KOPT-K1 (cell line): Measurements from ENCODE around the gene LMO7.
"Not testable (repeated sequence)": the region's sequence is repeated elsewhere in the genome, so short reads cannot be mapped to it uniquely, and the experiment has no call there.

Experiments
- H3K27ac ChIP-seq: fragments of 200-600 bp; sonication (generic); 2 replicates; pipeline ENCODE4 v1.5.1; 2016; ENCODE audit warnings: antibody characterized with exemption, mild to moderate bottlenecking, low read depth, low read length; ENCODE audit not compliant: poor library complexity, severe bottlenecking
- H3K36me3 ChIP-seq: fragments of 200-600 bp; sonication (generic); 2 replicates; pipeline ENCODE4 v1.5.1; 2017; ENCODE audit warnings: antibody characterized with exemption, mild to moderate bottlenecking, low read length, moderate library complexity; ENCODE audit not compliant: insufficient read depth
- H3K9me3 ChIP-seq: fragments of 200-600 bp; sonication (generic); 2 replicates; pipeline ENCODE4 v1.5.1; 2017; ENCODE audit warnings: antibody characterized with exemption, low read length, mild to moderate bottlenecking; ENCODE audit not compliant: insufficient read depth, poor library complexity, severe bottlenecking

Gene LMO7

DNA sequence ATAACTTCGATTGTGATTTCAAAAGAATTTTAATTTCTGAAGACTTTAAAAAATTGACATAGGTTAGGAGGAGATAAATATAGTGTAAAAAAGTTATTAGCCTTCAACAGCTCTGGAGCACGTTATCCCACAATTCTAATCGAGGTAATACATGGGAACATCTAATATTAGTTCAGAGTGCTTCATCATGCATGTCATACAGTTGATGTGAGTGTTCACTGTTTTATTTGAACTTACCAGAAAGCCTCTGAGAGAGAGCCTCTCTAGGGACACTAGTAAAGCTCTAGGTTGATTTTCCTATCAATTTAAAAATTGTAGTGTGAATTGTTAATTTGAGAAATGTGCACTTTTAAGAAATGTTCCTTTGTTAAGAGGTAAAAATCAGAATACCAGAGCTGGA lies 140.4 kb downstream of the LMO7 start:
- Histone ChIP-seq H3K36me3 (no peaks in the 10 kb centered on the region), H3K9me3 (peaks cover 6% of the 10 kb centered on the region), H3K27ac (no peak overlapping the region)

DNA sequence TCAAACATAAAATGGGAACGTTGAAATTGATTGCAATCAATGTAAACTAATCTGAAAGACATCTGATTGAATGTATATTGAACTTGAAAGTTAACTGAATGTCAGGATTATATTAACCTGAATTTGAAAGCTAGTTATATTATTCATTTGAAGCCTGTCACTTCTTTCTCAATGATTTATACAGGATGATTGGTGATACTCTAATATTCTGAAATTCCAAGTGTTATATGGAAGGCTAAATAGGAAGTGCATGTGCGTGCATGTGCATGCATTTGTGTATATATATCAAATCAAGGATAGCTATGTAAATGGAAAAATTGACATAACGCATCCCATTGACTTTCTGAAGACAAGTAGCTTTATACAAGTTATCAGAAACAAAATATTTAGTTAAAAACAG lies 143.3 kb downstream of the LMO7 start:
- peaks cover 6% of the 10 kb centered on the region for H3K9me3 ChIP-seq
- H3K36me3 ChIP-seq = no peaks in the 10 kb centered on the region
- no peak overlapping the region for H3K27ac ChIP-seq

- H3K27ac ChIP-seq, H3K36me3 ChIP-seq, H3K9me3 ChIP-seq: not testable (repeated sequence)
These were observed 144.0 kb downstream of the LMO7 start for GRCh38 chr13:75780103-75780502.

- peaks cover 6% of the 10 kb centered on the region for H3K9me3 ChIP-seq
- H3K27ac ChIP-seq = no peak overlapping the region
- no peaks in the 10 kb centered on the region for H3K36me3 ChIP-seq
These were observed 146.9 kb downstream of the LMO7 start for GRCh38 chr13:75782985-75783384.

GRCh38 chr13:75784003-75784402 lies 147.9 kb downstream of the LMO7 start:
- Histone ChIP-seq H3K36me3 (no peaks in the 10 kb centered on the region), H3K9me3 (peaks cover 6% of the 10 kb centered on the region), H3K27ac (no peak overlapping the region)

DNA sequence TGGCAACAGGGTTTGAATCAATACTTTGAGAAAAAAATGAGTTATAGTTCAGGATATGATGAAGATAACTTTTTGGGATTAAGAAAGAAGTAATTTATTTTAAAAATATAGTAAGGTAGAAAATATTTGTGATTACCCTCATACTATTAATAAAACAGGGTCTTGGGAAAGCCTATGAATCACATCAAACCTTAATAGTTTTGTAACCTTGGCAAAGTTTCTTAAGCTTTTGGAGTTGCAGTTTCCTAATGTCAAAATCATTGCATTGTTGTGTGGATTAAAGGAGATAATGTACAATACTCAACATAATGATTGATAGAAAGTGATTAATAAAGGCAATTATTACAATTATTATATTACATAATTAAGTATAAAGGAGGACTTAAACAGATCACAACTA lies 149.0 kb downstream of the LMO7 start:
- Histone ChIP-seq H3K27ac (no peak overlapping the region), H3K36me3 (no peaks in the 10 kb centered on the region), H3K9me3 (peaks cover 5% of the 10 kb centered on the region)

DNA sequence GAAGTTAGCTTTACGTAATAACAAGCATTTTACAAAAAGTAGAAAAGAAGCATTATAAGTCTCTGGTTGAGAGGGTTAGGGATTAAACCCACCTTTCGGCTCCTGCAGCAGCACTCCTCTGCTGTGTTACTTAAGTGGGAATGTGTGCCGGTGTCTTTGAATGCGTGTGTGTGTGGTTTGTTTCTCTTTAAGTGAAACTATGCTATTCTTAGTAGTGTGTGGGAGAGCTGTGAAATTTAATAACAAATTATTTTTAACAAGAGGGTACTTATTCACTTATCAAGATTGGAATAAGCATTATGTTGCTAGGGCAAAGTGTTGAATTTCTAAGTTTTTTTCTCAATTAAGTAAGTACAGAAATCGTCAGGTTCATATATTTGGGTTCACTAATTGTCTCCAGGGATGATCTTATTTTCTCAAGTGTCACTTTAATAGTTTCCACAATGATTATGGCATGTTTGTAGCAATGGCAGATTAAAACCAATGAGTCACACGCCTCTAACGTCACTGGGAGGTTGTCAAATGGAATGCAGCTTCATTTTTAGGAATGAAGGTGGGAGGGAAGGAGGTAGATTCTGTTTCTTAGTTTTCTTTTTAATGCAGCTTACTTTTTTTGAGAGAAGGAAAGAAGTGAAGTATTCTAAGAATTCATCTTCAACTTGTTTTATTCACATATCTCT lies 151.3 kb downstream of the LMO7 start:
- H3K9me3 ChIP-seq = no peaks in the 10 kb centered on the region
- no peaks in the 10 kb centered on the region for H3K36me3 ChIP-seq
- no peak overlapping the region for H3K27ac ChIP-seq

- no peaks in the 10 kb centered on the region for H3K9me3 ChIP-seq
- no peak overlapping the region for H3K27ac ChIP-seq
- no peaks in the 10 kb centered on the region for H3K36me3 ChIP-seq
These were observed 152.4 kb downstream of the LMO7 start for GRCh38 chr13:75788481-75788981.

- H3K27ac ChIP-seq = no peak overlapping the region
- H3K36me3 ChIP-seq = no peaks in the 10 kb centered on the region
- no peaks in the 10 kb centered on the region for H3K9me3 ChIP-seq
These were observed 153.5 kb downstream of the LMO7 start for GRCh38 chr13:75789451-75790197.

- H3K9me3 ChIP-seq = no peaks in the 10 kb centered on the region
- H3K27ac ChIP-seq = no peak overlapping the region
- no peaks in the 10 kb centered on the region for H3K36me3 ChIP-seq
These were observed 154.3 kb downstream of the LMO7 start for GRCh38 chr13:75790198-75790970.

- Histone ChIP-seq H3K36me3 (no peaks in the 10 kb centered on the region), H3K9me3 (no peaks in the 10 kb centered on the region), H3K27ac (no peak overlapping the region)
These were observed 156.5 kb downstream of the LMO7 start for GRCh38 chr13:75792526-75793187.

- not testable (repeated sequence) for H3K27ac ChIP-seq, H3K9me3 ChIP-seq, H3K36me3 ChIP-seq
These were observed 157.0 kb downstream of the LMO7 start for GRCh38 chr13:75793188-75793567.

- no peak overlapping the region for H3K27ac ChIP-seq
- H3K9me3 ChIP-seq = no peaks in the 10 kb centered on the region
- no peaks in the 10 kb centered on the region for H3K36me3 ChIP-seq
These were observed 158.5 kb downstream of the LMO7 start for GRCh38 chr13:75794663-75795062.

DNA sequence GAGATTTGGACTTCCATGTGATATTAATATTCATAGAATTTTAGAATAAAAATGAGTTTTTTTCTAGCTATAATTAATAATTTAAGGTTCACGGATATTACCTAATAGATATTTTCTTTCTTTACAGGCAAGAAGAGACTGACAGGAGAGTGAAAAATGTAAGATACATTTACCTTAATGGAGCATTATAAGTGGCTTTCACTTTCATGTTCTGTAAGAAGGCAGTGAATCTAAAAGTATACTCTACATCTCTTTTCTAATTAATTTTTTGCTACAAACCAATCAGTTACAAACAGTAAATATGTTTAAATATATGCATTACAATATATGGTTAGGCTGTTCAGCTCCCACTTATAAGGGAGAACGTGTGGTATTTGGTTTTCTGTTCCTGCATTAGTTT lies 159.1 kb downstream of the LMO7 start:
- H3K27ac ChIP-seq = no peak overlapping the region
- H3K36me3 ChIP-seq = no peaks in the 10 kb centered on the region
- H3K9me3 ChIP-seq = no peaks in the 10 kb centered on the region

- Histone ChIP-seq H3K36me3 (no peaks in the 10 kb centered on the region), H3K27ac (no peak overlapping the region), H3K9me3 (no peaks in the 10 kb centered on the region)
These were observed 160.7 kb downstream of the LMO7 start for GRCh38 chr13:75796825-75797224.
